Effector memory CD8-positive, alpha-beta T cell (primary cell): Measurements from ENCODE around the gene VAV3.

Experiments used
- ATAC-seq: fragments of 150-1000 bp; cut with Tn5 transposase; replicated peaks from 2 replicates; pipeline ENCODE4 v1.10.0; 2021; ENCODE audit warnings: mild to moderate bottlenecking, moderate library complexity
- DNase-seq, 3 experiments: peaks; one replicate each; pipeline ENCODE4 v3.0.0; 2021
- H3K27ac Mint-ChIP-seq, 2 donors: one replicate each; pipeline ENCODE4 v1.8.0; 2022; ENCODE audit warnings: mild to moderate bottlenecking in 2 of 2, mixed read lengths in 2 of 2, moderate library complexity in 2 of 2
- H3K27me3 Mint-ChIP-seq, 2 donors: one replicate each; pipeline ENCODE4 v1.8.0; 2022; ENCODE audit warnings: mixed read lengths in 2 of 2
- H3K36me3 Mint-ChIP-seq: one replicate; pipeline ENCODE4 v1.8.0; 2022; ENCODE audit warnings: mild to moderate bottlenecking, moderate library complexity, mixed read lengths; ENCODE audit not compliant: insufficient read depth
- H3K4me1 Mint-ChIP-seq, 2 donors: one replicate each; pipeline ENCODE4 v1.8.0; 2022; ENCODE audit warnings: low read depth in 2 of 2, mixed read lengths in 2 of 2
- H3K4me3 Mint-ChIP-seq, 2 donors: one replicate each; pipeline ENCODE4 v1.8.0; 2022; ENCODE audit warnings: mild to moderate bottlenecking in 2 of 2, mixed read lengths in 2 of 2, moderate library complexity in 2 of 2
- H3K9me3 Mint-ChIP-seq, 2 donors: one replicate each; pipeline ENCODE4 v1.8.0; 2022; ENCODE audit warnings: mixed read lengths in 2 of 2

The VAV3 gene

DNA sequence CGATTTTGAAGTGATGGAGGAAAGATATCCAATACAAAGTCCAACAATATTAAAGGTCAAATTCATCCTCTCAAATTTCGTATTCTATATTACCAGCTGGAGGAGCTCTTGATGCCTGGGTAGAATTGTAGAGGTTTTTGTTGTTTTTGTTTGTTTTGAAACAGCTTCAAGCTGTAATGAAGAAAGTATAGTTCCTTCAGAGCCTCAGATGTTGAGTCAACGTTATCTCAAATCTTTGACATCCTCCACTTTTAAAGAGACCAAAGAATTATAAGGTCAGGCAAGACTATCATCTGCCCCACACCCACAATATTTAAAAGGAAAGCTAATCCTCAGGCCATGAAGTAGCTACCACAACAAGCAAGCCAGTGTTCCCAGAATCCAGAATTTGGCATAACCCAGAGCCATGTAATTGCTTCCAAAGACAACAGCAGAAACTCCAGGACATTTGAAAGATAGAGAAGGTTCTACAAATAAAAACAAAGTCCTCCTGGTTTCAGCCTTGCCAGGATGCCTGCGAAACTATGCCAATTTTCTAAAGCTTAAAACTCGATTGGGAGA, 24.9 kb downstream of the VAV3 start:
- Mint-ChIP-seq H3K9me3 (no peaks in the 10 kb centered on the region), H3K36me3 (peaks cover 10% of the 10 kb centered on the region), H3K27me3 (no peaks in the 10 kb centered on the region), H3K27ac (peak overlapping the region in 1 of 2 donors; percentile 98), H3K4me3 (no peak overlapping the region), H3K4me1 (peaks cover 44 to 67% of the 10 kb centered on the region in 2 donors)
- ATAC-seq, result no peak
- DNase-seq, result no peak

DNA sequence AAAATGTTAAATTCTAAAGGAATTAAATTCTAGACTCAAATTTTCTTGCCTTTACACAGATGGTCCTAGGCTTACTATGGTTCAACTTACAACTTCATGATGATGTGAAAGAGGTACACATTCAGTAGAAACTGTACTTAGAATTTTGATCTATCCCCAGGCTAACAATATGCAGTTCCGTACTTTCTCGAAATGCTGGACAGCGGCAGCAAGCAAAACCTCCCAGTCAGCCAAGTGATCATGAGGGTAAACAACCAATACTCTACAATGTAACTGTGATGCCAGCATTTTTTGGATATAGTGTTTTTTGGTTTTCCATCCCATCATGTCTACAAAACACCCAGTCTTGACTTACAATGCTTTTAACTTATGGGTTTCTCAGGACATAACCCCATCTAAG, 25.7 kb downstream of the VAV3 start:
- H3K4me3 Mint-ChIP-seq, result no peak overlapping the region
- H3K27ac Mint-ChIP-seq, result no peak overlapping the region
- H3K27me3 Mint-ChIP-seq, result no peaks in the 10 kb centered on the region
- peaks cover 10% of the 10 kb centered on the region for H3K36me3 Mint-ChIP-seq
- no peak for DNase-seq
- ATAC-seq, result no peak
- H3K9me3 Mint-ChIP-seq, result no peaks in the 10 kb centered on the region
- peaks cover 50 to 75% of the 10 kb centered on the region in 2 donors for H3K4me1 Mint-ChIP-seq

DNA sequence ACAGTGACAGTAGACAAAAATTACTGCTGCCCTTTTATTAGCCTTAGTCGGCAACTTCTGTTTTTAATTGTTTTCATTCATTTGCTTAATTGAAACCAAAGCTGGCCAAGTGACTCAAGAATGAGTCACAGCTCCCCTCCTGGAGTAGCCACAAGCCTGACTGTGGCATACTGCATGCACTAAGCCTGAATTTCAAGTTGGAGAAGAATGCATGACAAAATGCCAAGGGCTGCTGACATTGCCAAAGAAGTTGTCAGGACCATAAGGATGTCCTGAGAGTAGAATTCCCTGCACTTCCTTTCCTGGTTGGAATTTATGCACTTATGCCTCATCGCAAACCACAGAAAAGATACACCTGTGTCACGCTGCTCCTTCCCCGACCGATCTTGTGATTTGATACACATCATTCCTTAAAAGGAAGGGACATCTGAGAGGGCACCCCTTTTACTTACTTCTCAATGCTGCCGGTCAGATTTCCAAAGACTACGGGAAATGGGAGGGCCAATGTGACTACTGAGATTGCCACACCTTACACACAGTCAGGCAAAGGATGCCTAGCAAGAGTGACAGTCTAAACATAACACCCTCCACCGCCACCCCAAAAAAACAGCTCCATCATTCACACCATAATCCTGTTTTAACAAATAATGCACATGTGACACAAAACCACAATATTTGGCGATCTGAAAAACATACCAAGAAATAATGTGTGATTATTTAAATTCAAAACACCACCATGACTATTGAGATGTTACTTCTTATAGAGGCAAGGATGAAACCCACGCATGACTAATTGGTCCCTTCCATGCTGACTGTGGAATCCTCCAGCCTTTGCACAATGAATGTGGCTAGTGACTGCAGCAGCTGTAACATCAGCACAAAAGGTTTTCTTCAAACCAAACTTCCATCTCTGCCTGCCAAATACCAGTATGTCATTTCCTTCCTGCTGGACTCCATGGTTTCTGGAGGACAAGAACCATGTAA, 28.2 kb downstream of the VAV3 start:
- ATAC-seq (peak; percentile 89), DNase-seq (peak; percentile 49 to 68 (median 57))
- Mint-ChIP-seq H3K4me3 (peak overlapping the region; percentile 66 to 78), H3K9me3 (no peaks in the 10 kb centered on the region), H3K4me1 (peaks cover 37 to 60% of the 10 kb centered on the region in 2 donors), H3K36me3 (peaks cover 6% of the 10 kb centered on the region), H3K27me3 (no peaks in the 10 kb centered on the region), H3K27ac (peak overlapping the region; percentile 81 to 93)

DNA sequence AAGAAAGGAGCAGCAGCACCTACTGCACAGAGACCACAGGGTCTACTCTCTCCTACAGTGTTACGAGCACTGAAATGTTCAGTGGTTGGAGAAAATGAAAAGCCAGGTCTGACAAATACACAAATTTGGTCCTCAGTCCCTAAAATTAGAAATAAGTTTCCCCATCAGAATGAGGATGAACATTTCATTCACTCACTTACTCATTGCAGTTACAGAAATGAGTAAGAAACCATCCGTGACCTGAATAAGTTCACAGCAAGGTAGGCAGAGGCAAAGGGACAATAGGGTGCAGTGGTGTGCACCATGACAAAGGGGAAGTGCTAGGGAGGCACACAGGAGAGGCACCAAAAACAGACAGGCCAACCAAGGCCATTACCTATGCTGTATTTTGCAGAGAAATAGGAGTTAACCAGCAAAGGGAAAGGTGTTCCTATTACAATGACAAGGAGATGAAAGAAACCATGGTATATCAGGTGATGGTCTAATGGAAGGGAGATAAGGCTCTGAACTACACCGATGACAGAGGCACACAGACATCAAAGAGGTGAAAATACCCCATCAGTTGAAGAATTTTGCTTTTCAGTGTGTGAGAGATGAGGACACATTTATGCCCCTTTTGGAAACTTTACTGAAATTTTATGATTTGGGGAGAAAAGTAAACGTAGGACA, 29.4 kb downstream of the VAV3 start:
- H3K36me3 Mint-ChIP-seq, result peaks cover 6% of the 10 kb centered on the region
- H3K4me1 Mint-ChIP-seq, result peaks cover 31 to 53% of the 10 kb centered on the region in 2 donors
- DNase-seq (peak in 1 of 3 experiments; percentile 8), ATAC-seq (peak; percentile 11)
- H3K9me3 Mint-ChIP-seq, result no peaks in the 10 kb centered on the region
- H3K27me3 Mint-ChIP-seq, result no peaks in the 10 kb centered on the region
- H3K27ac Mint-ChIP-seq, result peak overlapping the region; percentile 59 to 93
- H3K4me3 Mint-ChIP-seq, result peak overlapping the region; percentile 56 to 69

DNA sequence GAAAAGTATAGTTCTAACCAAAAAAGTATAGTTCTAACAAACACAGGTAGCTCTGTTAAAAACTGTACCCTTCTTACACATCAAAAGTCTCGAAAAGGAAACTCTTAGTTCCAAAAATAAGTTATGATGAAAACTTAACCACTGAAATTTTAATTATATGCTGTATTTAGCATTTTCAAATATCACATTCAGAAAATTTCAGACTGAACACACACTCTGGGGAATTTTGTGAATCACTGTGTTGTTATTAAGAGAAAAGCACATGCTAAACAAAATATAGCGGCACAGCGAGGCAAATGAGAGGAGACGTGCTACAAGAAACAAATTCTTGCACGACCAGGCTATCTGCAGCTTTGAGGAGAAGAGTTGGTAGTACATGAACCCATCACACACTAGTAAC, 30.4 kb downstream of the VAV3 start:
- peak overlapping the region; percentile 56 to 69 for H3K4me3 Mint-ChIP-seq
- H3K4me1 Mint-ChIP-seq, result peaks cover 30 to 44% of the 10 kb centered on the region in 2 donors
- peak overlapping the region; percentile 59 to 93 for H3K27ac Mint-ChIP-seq
- peaks cover 6% of the 10 kb centered on the region for H3K36me3 Mint-ChIP-seq
- H3K27me3 Mint-ChIP-seq, result no peaks in the 10 kb centered on the region
- ATAC-seq, result no peak
- H3K9me3 Mint-ChIP-seq, result no peaks in the 10 kb centered on the region
- no peak for DNase-seq

DNA sequence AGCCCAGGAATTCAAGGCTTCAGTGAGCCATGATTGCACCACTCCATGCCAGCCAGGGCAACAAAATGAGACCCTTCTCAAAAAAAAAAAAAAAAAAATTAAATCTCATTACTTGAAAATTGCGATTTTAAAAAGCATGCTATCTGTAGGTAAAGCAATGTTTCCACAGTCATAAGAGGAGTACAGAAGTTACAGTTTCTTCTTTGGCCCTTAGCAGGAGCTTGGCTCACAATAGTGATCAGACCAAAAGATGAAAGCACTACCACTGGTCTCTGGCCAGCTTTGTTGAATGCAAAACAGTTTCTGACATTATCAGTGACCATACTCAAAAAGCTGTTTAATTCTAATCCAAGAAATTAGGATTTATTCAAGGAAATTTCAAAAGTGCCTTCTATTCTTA, 31.2 kb downstream of the VAV3 start:
- H3K4me3 Mint-ChIP-seq, result peak overlapping the region in 1 of 2 donors; percentile 69
- H3K36me3 Mint-ChIP-seq, result peaks cover 6% of the 10 kb centered on the region
- H3K27ac Mint-ChIP-seq, result peak overlapping the region in 1 of 2 donors; percentile 93
- peaks cover 30 to 38% of the 10 kb centered on the region in 2 donors for H3K4me1 Mint-ChIP-seq
- DNase-seq (no peak), ATAC-seq (no peak)
- H3K27me3 Mint-ChIP-seq, result no peaks in the 10 kb centered on the region
- no peaks in the 10 kb centered on the region for H3K9me3 Mint-ChIP-seq

DNA sequence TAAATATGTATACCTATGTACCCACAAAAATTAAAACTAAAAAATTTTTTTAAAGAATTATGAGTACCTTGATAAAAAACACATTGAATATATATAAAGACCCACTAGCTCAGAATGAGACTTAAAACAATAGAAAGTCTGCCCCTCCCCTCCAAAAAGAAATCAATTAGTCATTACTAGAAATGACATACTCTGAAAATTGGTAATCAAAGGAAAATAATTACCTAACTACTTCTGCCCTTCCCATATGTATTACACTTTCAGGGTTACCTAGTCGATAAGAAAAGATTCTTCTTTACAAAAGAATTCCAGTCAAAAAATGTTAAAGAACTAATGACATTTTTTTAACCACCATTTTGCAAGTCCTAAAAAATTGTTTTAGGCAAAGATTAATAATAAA, 34.7 kb downstream of the VAV3 start:
- H3K27me3 Mint-ChIP-seq, result no peaks in the 10 kb centered on the region
- no peaks in the 10 kb centered on the region for H3K36me3 Mint-ChIP-seq
- peaks cover 27 to 49% of the 10 kb centered on the region in 2 donors for H3K4me1 Mint-ChIP-seq
- no peak for DNase-seq
- no peaks in the 10 kb centered on the region for H3K9me3 Mint-ChIP-seq
- H3K4me3 Mint-ChIP-seq, result no peak overlapping the region
- no peak for ATAC-seq
- H3K27ac Mint-ChIP-seq, result no peak overlapping the region

DNA sequence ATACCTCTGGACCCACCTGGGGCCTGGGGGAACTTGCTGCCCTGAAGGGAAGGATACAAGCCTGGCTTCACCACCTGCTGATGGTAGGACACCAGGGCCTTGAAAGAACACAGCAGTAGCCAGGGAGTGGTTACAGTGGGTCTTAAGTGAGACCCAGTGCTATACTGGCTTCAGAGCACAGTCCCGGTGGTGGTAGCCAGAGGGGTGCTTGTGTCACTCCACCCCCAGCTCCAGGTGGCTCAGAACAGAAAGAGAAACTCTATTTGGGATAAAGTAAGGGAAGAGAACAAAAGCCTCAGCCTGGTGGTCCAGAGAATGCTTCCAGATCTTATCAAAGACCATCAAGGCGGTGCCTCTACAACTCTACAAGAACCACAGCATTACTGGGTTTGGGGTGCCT, 37.2 kb downstream of the VAV3 start:
- H3K9me3 Mint-ChIP-seq, result no peaks in the 10 kb centered on the region
- H3K4me1 Mint-ChIP-seq, result peaks cover 22 to 54% of the 10 kb centered on the region in 2 donors
- no peaks in the 10 kb centered on the region for H3K27me3 Mint-ChIP-seq
- no peak overlapping the region for H3K27ac Mint-ChIP-seq
- no peak overlapping the region for H3K4me3 Mint-ChIP-seq
- DNase-seq (no peak), ATAC-seq (no peak)
- no peaks in the 10 kb centered on the region for H3K36me3 Mint-ChIP-seq

DNA sequence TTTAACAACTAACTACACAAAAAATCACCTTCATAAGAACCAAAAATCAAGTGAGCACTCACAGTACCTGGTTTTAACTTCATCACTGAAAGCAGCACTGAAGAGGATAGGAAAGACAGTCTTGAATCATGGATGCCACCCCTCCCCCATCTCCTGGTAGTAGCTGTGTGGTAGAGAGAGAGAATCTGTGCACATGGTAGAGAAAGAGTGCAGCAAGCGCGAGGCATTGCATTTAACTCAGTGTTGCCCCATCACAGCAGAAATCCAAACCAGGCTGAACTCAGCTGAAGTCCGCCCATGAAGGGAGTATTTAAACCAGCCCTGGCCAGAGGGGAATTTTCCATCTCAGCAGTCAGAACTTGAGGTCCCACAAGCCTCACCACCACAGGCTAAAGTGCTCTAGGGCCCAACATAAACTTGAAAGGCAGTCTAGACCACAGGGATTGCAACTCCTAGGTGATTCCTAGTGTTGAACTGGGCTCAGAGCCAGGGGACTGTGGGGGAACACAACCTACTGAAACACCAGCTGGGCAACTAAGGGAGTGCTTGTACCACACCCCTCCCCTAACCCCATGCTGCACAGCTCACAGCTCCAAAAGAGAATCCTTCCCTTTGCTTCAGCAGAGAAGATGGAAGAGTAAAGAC, 38.4 kb downstream of the VAV3 start:
- DNase-seq (no peak), ATAC-seq (no peak)
- peaks cover 22 to 58% of the 10 kb centered on the region in 2 donors for H3K4me1 Mint-ChIP-seq
- H3K9me3 Mint-ChIP-seq, result no peaks in the 10 kb centered on the region
- H3K36me3 Mint-ChIP-seq, result no peaks in the 10 kb centered on the region
- no peaks in the 10 kb centered on the region for H3K27me3 Mint-ChIP-seq
- H3K27ac Mint-ChIP-seq, result peak overlapping the region in 1 of 2 donors; percentile 38
- no peak overlapping the region for H3K4me3 Mint-ChIP-seq

DNA sequence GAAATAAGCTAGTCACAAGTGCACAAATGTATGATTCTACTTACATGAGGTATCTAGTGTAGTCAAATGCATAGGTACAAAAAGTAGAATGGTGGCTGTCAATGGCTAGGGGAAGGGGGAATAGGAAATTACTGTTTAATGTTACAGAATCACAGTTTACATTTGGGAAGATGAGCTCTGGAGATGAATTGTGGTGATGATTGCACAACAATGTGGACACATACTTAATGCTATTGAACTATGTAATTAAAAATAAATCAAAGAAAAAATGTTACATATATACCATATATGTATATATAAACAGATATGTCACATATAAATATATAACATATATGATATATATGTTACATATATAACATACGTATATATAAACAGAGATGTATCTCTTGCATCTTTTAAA, 39.4 kb downstream of the VAV3 start:
- Mint-ChIP-seq H3K9me3 (no peaks in the 10 kb centered on the region), H3K4me1 (peaks cover 27 to 66% of the 10 kb centered on the region in 2 donors), H3K4me3 (no peak overlapping the region), H3K36me3 (no peaks in the 10 kb centered on the region), H3K27ac (no peak overlapping the region), H3K27me3 (no peaks in the 10 kb centered on the region)
- DNase-seq, result no peak
- no peak for ATAC-seq

DNA sequence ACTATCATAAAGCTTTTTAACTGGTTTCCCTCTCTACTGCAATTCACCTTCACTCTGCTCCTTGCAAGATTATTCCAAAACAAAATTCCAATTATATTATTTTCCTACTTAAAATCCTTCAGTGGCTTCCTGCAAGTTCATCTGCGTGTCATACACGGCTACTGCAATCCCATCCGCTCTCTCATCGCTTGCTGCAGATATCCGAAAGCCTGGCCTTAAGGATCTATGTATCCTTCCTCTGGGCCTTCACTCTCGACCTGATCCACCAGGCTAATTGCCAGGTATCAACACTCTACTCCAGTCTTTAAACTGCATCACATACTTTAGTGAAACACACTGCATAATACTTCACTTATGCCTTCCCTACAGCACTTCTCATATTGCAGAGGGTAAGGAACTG, 44.0 kb downstream of the VAV3 start:
- Mint-ChIP-seq H3K4me3 (no peak overlapping the region), H3K27me3 (no peaks in the 10 kb centered on the region), H3K9me3 (no peaks in the 10 kb centered on the region), H3K27ac (no peak overlapping the region), H3K36me3 (no peaks in the 10 kb centered on the region), H3K4me1 (peaks cover 14 to 58% of the 10 kb centered on the region in 2 donors)
- DNase-seq (no peak), ATAC-seq (no peak)

DNA sequence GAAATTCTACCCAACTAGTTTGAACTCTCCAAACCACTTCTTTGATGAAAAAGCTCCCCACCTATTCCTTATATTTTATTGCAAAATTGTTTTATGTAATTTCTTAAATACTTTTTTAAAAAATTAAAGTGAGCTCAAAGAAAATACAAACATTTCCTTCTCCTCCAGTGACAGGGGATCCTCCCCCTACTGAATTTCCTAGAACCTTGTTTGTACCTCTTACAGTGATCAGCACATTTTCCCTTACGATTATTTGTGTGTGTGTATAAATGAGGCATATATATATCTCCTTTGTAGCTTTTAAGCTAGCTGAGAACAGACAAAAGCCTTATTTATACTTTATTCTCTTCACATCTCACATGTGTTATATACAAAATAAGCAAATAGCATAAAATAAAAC, 44.4 kb downstream of the VAV3 start:
- H3K27ac Mint-ChIP-seq, result no peak overlapping the region
- no peak for ATAC-seq
- H3K4me1 Mint-ChIP-seq, result peaks cover 17 to 61% of the 10 kb centered on the region in 2 donors
- no peaks in the 10 kb centered on the region for H3K27me3 Mint-ChIP-seq
- H3K36me3 Mint-ChIP-seq, result no peaks in the 10 kb centered on the region
- no peak overlapping the region for H3K4me3 Mint-ChIP-seq
- DNase-seq, result no peak
- no peaks in the 10 kb centered on the region for H3K9me3 Mint-ChIP-seq

DNA sequence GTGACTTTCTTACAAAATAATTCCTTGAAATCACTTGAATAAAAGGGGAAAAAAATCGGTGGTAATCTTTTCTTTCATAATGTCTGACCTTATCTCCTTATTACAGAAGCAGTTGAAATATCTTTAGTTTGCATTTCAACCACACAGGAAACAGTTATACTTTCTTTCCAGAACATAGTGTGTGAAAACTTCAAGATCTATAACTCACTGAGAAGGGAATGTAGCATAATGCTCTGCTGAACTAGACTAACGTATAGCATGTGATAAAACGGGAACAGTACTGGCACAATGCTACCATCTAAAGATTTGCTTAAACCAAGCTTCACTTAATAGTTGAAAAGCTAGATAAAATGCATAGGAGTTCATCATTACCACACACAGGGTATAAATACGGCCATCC, 45.0 kb downstream of the VAV3 start:
- H3K4me1 Mint-ChIP-seq, result peaks cover 18 to 58% of the 10 kb centered on the region in 2 donors

More for the DNA sequence above, 45.0 kb downstream of the VAV3 start:
- Mint-ChIP-seq H3K36me3 (no peaks in the 10 kb centered on the region), H3K27me3 (no peaks in the 10 kb centered on the region), H3K4me3 (peak overlapping the region in 1 of 2 donors; percentile 43), H3K9me3 (no peaks in the 10 kb centered on the region), H3K27ac (no peak overlapping the region)
- DNase-seq (no peak), ATAC-seq (peak; percentile 35)
